HG03196 (cell line): Measurements from ENCODE around the gene CCDC3.

Experiments
- ATAC-seq: cut with Tn5 transposase; IDR thresholded peaks from one replicate; pipeline ENCODE4 v1.9.1; 2021; ENCODE audit not compliant: unreplicated experiment

CCDC3 gene

GRCh38 chr10:12846718-12847117 is 154.8 kb downstream of the CCDC3 start:
- ATAC-seq = no peak
